GM12873 (cell line): Measurements from ENCODE around the gene LRP1B.

ENCODE experiments used
- TF ChIP-seq, protein P1 (sequence below): IDR thresholded peaks from 2 replicates; pipeline ENCODE4 v1.5.1; 2012; ENCODE audit warnings: low read depth, mild to moderate bottlenecking, moderate library complexity, low read length, control low read depth; ENCODE audit not compliant: insufficient read depth; ENCODE audit errors: missing control alignments

LRP1B gene

GRCh38 chr2:140604788-140605187 is 1526.0 kb downstream of the LRP1B start:
- TF ChIP-seq, protein P1, sequence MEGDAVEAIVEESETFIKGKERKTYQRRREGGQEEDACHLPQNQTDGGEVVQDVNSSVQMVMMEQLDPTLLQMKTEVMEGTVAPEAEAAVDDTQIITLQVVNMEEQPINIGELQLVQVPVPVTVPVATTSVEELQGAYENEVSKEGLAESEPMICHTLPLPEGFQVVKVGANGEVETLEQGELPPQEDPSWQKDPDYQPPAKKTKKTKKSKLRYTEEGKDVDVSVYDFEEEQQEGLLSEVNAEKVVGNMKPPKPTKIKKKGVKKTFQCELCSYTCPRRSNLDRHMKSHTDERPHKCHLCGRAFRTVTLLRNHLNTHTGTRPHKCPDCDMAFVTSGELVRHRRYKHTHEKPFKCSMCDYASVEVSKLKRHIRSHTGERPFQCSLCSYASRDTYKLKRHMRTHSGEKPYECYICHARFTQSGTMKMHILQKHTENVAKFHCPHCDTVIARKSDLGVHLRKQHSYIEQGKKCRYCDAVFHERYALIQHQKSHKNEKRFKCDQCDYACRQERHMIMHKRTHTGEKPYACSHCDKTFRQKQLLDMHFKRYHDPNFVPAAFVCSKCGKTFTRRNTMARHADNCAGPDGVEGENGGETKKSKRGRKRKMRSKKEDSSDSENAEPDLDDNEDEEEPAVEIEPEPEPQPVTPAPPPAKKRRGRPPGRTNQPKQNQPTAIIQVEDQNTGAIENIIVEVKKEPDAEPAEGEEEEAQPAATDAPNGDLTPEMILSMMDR: no peak

- TF ChIP-seq, protein P1: no peak
Measured at GRCh38 chr2:140604096-140604495, 1526.7 kb downstream of the LRP1B start.

DNA sequence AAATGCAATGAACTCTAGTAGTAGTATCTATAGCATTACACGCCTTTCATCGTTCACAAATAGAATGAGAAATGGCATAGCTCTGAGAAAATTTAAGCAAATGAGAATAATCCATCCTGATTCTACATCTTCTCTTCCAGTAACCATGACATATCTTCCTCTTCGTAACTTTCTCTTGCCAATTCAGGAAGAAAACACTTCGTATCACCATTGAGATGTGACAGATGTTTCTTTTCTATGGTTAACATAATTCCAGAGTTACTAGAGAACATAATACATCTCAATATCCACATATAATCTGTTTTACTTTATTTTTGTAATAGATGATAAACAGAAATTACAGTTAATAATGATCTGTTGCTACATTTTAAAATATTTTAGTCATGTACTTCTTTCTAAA is 1527.4 kb downstream of the LRP1B start:
- TF ChIP-seq, protein P1: no peak

DNA sequence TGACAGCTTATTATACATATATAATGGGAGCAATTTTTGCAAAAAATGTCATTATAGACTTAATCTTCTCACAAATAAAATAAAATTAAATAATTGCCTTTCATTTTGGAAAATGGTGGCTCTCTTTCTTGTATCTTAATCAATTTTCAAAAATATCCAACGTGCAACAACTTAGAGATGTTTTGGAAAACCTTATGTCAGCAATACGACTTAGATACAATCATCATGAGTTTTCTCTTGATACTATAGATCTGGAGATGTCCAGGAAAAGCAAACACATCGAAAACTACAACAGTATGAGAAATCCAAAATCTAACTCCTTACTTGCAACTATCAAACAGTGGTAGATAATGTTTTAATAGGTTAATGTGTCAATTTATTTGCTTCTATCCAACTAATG is 1529.0 kb downstream of the LRP1B start:
- TF ChIP-seq, protein P1: no peak

DNA sequence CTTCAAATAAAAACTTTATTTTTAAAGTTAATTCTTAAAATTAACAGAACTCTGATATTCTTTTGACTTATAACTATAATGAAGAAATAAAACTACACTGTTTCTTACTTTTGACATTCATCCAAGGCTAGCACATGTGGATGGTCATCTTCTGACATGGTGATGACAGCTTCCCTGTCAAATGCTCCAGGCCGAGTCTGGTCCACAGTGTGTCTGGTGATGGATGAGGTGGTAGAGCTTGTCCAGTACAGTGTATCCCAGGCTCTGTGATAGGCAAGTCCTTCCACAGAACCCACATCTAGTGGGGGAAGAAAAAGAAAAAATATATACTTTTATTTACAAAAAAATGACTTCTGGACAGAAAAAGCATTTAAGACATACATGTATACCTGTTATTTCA is 1529.5 kb downstream of the LRP1B start:
- TF ChIP-seq, protein P1: no peak

- TF ChIP-seq, protein P1: no peak
Measured at GRCh38 chr2:140600116-140600515, 1530.7 kb downstream of the LRP1B start.

DNA sequence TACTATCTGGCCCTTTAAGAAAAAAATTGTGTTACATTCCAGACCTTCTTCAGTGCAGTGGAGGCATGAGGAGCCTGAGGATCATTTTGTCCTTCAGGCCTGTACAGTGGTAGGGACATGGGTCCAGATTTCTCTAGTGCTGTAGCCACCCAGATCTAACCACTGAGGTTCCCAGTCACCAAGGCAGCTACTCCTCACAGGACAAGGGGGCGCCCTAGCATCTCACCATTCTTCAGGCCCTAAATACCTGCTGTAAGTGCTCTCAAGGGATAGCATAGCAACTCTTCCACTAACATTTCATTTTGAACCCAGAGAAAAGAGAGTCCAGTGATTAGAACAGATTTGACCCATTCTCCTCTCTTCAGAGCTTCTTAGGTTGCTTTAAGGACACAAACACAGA is 1533.0 kb downstream of the LRP1B start:
- TF ChIP-seq, protein P1: no peak
